Hypothalamus (tissue), 51 donors: ENCODE data around the gene PIP5K1B.

Experiments used
- DNase-seq, 51 donors: peaks; one replicate each; lab custom pipeline; 2025; lab: John Stamatoyannopoulos, UW

PIP5K1B gene

DNA sequence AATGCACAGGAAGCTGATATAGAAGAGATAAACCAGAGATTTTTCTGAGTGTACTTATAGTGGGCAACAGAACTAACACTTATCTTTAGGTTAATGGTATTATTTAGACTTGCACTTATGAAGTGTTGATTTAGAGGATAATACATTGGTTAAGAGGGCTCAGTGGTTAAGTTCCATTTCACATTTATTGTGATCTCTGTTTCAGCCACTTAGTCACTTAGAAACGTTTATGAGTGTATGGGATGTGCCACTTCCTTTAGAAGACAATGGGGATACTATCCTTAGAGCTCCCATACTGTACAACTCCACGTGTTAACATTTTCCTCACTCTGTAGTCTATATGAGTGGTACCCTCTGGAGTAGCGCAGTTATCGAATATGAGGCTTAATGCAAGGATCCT lies 57.5 kb downstream of the PIP5K1B start:
- no peak for DNase-seq

- DNase-seq, result no peak
These were observed 58.1 kb downstream of the PIP5K1B start for GRCh38 chr9:68763104-68763503.

- DNase-seq, result no peak
These were observed 63.6 kb downstream of the PIP5K1B start for GRCh38 chr9:68768619-68769018.

GRCh38 chr9:68769852-68770251 lies 64.8 kb downstream of the PIP5K1B start:
- DNase-seq, result no peak

GRCh38 chr9:68771376-68771775 lies 66.3 kb downstream of the PIP5K1B start:
- no peak for DNase-seq

GRCh38 chr9:68775003-68775730 lies 70.1 kb downstream of the PIP5K1B start:
- no peak for DNase-seq

GRCh38 chr9:68777070-68777763 lies 72.2 kb downstream of the PIP5K1B start:
- no peak for DNase-seq

DNA sequence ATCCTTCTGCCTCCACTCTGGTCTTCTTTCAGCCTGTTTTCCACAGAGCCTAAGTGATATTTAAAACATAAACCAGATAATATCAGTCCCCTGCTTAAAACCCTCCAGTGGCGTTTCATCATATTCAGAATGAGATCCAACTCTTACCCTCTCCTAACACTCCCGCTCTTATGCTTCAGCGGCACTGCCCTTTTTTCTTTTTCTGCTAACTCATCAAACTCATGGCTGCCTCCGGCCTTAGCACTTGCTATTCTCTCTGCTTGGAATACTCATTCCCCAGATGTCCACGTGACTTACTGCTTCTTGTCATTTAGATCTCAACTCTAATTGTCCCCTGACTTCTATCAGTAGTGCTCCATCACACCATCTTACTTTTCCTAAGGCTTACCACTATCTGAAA lies 73.6 kb downstream of the PIP5K1B start:
- DNase-seq, result no peak

- peak; percentile 53 to 94 (median 84) for DNase-seq
These were observed 74.7 kb downstream of the PIP5K1B start for GRCh38 chr9:68779558-68780379.

GRCh38 chr9:68780380-68780712 lies 75.3 kb downstream of the PIP5K1B start:
- peak in 3 of 51 donors; percentile 30 to 33 (median 33) for DNase-seq

DNA sequence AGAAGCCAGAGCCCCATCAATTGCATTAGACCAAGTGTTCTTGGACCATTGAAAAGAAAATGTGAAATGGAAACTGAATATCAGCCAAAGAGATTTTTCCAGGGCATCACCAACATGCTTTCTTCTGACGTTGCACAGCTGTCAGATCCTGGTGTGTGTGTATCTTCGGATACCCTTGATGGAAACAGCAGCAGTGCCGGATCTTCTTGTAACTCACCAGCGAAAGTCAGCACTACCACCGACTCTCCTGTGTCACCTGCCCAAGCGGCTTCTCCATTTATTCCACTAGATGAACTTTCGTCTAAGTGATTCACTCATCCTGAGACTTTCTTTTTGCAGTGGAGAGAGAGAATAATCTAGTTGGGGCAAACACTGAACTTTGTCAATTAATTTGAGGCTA lies 75.7 kb downstream of the PIP5K1B start:
- DNase-seq, result no peak

DNA sequence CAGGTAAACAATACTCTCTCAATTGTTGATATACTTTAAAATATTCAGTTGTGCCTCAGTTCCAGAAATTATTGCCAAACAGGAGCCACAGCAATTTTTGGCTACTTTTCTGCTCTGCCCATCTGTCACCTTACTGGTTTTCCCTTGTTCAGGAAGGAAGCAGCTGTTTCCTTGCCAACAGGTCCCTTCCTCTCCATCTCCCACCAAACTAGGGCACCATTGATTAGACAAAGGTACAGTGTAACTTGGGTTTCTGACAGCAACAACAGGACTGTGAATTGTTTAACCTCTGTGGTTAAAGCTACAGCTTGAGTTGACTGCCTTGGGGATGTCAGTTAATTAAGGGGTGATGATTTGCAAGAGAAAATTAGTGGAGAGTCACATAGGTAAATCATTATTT lies 76.9 kb downstream of the PIP5K1B start:
- DNase-seq, result no peak

GRCh38 chr9:68782546-68782945 lies 77.5 kb downstream of the PIP5K1B start:
- DNase-seq, result no peak

GRCh38 chr9:68785965-68786364 lies 80.9 kb downstream of the PIP5K1B start:
- no peak for DNase-seq

- no peak for DNase-seq
These were observed 86.1 kb downstream of the PIP5K1B start for GRCh38 chr9:68791169-68791568.

- no peak for DNase-seq
These were observed 88.7 kb downstream of the PIP5K1B start for GRCh38 chr9:68793605-68794343.

DNA sequence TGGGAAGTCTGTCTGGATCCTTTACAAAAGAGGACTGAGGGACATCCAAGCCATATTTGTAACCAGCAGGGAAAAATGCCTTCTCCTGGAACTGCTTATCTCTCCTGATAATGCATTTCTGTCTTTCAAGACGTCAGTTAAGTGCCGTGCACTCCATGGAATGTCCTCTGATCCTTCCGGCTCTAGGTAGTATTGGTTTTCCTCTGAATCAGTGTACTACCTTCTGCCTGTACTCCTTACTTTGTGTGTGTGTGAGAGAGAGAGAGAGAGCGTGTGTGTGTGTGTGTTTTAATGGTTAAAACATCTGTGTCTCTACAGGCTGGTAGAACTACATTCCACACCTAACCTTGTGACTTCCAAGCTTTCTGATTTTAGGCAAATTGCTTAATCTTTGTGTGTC lies 89.9 kb downstream of the PIP5K1B start:
- DNase-seq, result no peak

GRCh38 chr9:68795411-68795810 lies 90.4 kb downstream of the PIP5K1B start:
- DNase-seq, result no peak

DNA sequence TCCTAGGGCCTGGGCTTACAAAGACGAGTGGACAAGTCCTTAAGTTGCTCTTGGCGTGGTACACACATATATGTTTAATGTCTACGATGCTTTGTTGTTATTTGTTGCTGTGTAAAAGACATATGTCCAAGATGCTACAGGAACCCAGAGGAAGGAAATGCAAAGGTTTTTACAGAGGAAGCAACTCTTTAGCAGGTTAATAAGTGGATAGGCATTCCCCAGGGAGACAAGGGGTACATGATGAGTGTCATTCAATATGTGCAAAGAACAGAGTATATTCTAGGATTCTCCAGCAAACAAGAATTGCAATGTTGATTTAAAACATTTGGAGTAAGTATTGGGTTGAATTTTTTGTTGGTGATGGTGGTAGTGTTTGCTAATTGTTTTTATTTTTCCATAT lies 92.1 kb downstream of the PIP5K1B start:
- DNase-seq, result no peak

GRCh38 chr9:68798423-68798822 lies 93.4 kb downstream of the PIP5K1B start:
- DNase-seq, result no peak

GRCh38 chr9:68800836-68801235 lies 95.8 kb downstream of the PIP5K1B start:
- DNase-seq, result no peak
